K562 (cell line): ENCODE results near the gene UBE2QL1. TPM values are rescaled to one million over a fixed set of nuclear protein-coding genes. Genes with fewer than 3 reads are reported as not detected.
"Not testable (repeated sequence)": the region's sequence is repeated elsewhere in the genome, so short reads cannot be mapped to it uniquely, and the experiment has no call there.

ENCODE experiments used
- ATAC-seq: fragments of 200-7000 bp; cut with Tn5 transposase; 3 replicates; pipeline ENCODE4 v1.9.1; 2020; ENCODE audit warnings: moderate library complexity
- BruUV-seq: library from RNA; stranded (reverse); fragments of 400-500 nt; replicated peaks from 2 replicates; lab custom pipeline; 2021; lab: Mats Ljungman, UMichigan
- CTCF ChIA-PET: fragments of 300-600 bp; formaldehyde crosslinking; extraction: SDS; loops from one replicate; lab custom pipeline; 2021; ENCODE audit warnings: low intra/inter-chr PET ratio; lab: Yijun Ruan, JAX
- POLR2A ChIA-PET: fragments of 300-600, 350-650 bp; sonication (Branson Sonifier 250); formaldehyde crosslinking; extraction: SDS; loops from one replicate; lab custom pipeline; 2021; ENCODE audit warnings: antibody characterized with exemption, inconsistent platforms; lab: Yijun Ruan, JAX
- DNase-seq, 4 experiments: peaks; one replicate each; pipeline versions ENCODE4 v3.0.0 to v3.0.0-alpha.2; 2011 to 2018; ENCODE audit warnings: low spot score in 3 of 4, mixed read lengths in 3 of 4; ENCODE audit errors: extremely low read depth in 1 of 4
- FAIRE-seq: peaks from 2 replicates; lab custom pipeline; 2011; peaks lifted over from hg19 to GRCh38; lab: Jason Lieb, UNC
- H2AFZ ChIP-seq: 2 replicates; pipeline ENCODE4 v1.6.0; 2011; ENCODE audit warnings: low read depth, low read length, control low read depth, inconsistent platforms
- H3K27ac ChIP-seq: fragments of 200-600 bp; 3 replicates; pipeline ENCODE4 v1.8.0; 2011; ENCODE audit warnings: low read depth, mild to moderate bottlenecking, control low read depth, inconsistent platforms, low read length, moderate library complexity, mixed read lengths; ENCODE audit errors: extremely low read depth
- H3K27me3 ChIP-seq, 2 experiments: fragments of 300-600 bp in 1 of 2; 2 replicates in 1 of 2; 3 replicates in 1 of 2; pipeline versions ENCODE4 v1.6.0 to v1.8.0; 2011; ENCODE audit warnings: inconsistent platforms in 2 of 2, low read length in 2 of 2, mild to moderate bottlenecking in 1 of 2, mixed read lengths in 1 of 2, moderate library complexity in 1 of 2; ENCODE audit not compliant: control insufficient read depth in 2 of 2, insufficient read depth in 2 of 2
- H3K36me3 ChIP-seq: fragments of 300-600 bp; 3 replicates; pipeline ENCODE4 v1.8.0; 2011; ENCODE audit warnings: mild to moderate bottlenecking, low read length, inconsistent platforms; ENCODE audit not compliant: control insufficient read depth, insufficient read depth
- H3K4me1 ChIP-seq, 2 experiments: fragments of 200-600 bp in 1 of 2; replicated peaks in 1 of 2; 2 replicates in 1 of 2; 3 replicates in 1 of 2; pipeline versions ENCODE4 v1.5.1 to v1.8.0; 2011; ENCODE audit warnings: inconsistent platforms in 2 of 2, low read length in 2 of 2, mild to moderate bottlenecking in 1 of 2, mixed read lengths in 1 of 2, moderate library complexity in 1 of 2; ENCODE audit not compliant: control insufficient read depth in 2 of 2, insufficient read depth in 2 of 2
- H3K4me2 ChIP-seq: 2 replicates; pipeline ENCODE4 v1.6.1; 2011; ENCODE audit warnings: low read length, control low read depth, inconsistent platforms, mixed read lengths; ENCODE audit not compliant: insufficient read depth
- H3K4me3 ChIP-seq: fragments of 200-600 bp; sonication (generic), shearing (Covaris generic); 2 replicates; pipeline ENCODE4 v1.5.1; 2016; ENCODE audit warnings: control low read depth, inconsistent platforms
- H3K79me2 ChIP-seq: fragments of 200-600 bp; 3 replicates; pipeline ENCODE4 v1.8.0; 2011; ENCODE audit warnings: low read length, inconsistent platforms; ENCODE audit not compliant: control insufficient read depth, insufficient read depth
- H3K9ac ChIP-seq, 2 experiments: 2 replicates each; pipeline versions ENCODE4 v1.6.0 to v1.6.1; 2011; ENCODE audit warnings: low read depth in 2 of 2, low read length in 2 of 2, control low read depth in 1 of 2, inconsistent platforms in 1 of 2, mild to moderate bottlenecking in 1 of 2, mixed read lengths in 1 of 2; ENCODE audit not compliant: insufficient read depth in 1 of 2
- H3K9me1 ChIP-seq: one replicate; pipeline ENCODE4 v1.6.0; 2011; ENCODE audit warnings: inconsistent platforms, mild to moderate bottlenecking, low read length, moderate library complexity; ENCODE audit not compliant: control insufficient read depth, insufficient read depth
- H3K9me3 ChIP-seq: replicated peaks from 2 replicates; pipeline ENCODE4 v1.5.1; 2011; ENCODE audit warnings: low read depth, low read length, inconsistent platforms; ENCODE audit not compliant: control insufficient read depth, insufficient read depth
- H4K20me1 ChIP-seq: replicated peaks from 2 replicates; pipeline ENCODE4 v1.6.1; 2011; ENCODE audit warnings: low read length, inconsistent platforms, mixed read lengths; ENCODE audit not compliant: control insufficient read depth, insufficient read depth
- ARID1B ChIP-seq: fragments of 450-650 bp; IDR thresholded peaks from 2 replicates; pipeline ENCODE4 v1.6.1; 2016; ENCODE audit warnings: antibody characterized with exemption, mild to moderate bottlenecking, inconsistent platforms
- CBFA2T2 ChIP-seq: fragments of 450-650 bp; conservative IDR thresholded peaks from 2 replicates; pipeline ENCODE4 v1.6.1; 2017; ENCODE audit warnings: mild to moderate bottlenecking
- CBFA2T3 ChIP-seq: fragments of 450-650 bp; IDR thresholded peaks from 2 replicates; pipeline ENCODE4 v1.6.1; 2017
- HDAC6 ChIP-seq: IDR thresholded peaks from 2 replicates; pipeline ENCODE4 v1.6.1; 2012; ENCODE audit warnings: low read depth, mild to moderate bottlenecking, control low read depth, inconsistent platforms, low read length, moderate library complexity
- NCOR1 ChIP-seq: fragments of 450-650 bp; IDR thresholded peaks from 2 replicates; pipeline ENCODE4 v1.6.1; 2016; ENCODE audit warnings: mild to moderate bottlenecking, moderate library complexity
- RFX1 ChIP-seq: fragments of 450-650 bp; IDR thresholded peaks from 2 replicates; pipeline ENCODE4 v1.6.1; 2016; ENCODE audit warnings: mild to moderate bottlenecking, moderate library complexity
- TAL1 ChIP-seq: fragments of 450-650 bp; IDR thresholded peaks from 2 replicates; pipeline ENCODE4 v1.6.1; 2016; ENCODE audit warnings: mild to moderate bottlenecking
- TEAD4 ChIP-seq, 2 experiments: sonication (generic) in 1 of 2; formaldehyde crosslinking in 1 of 2; IDR thresholded peaks; 2 replicates each; pipeline versions ENCODE4 v1.6.1 to v1.8.0; 2012 to 2022; ENCODE audit warnings: borderline replicate concordance in 1 of 2, inconsistent platforms in 1 of 2, low read length in 1 of 2, mild to moderate bottlenecking in 1 of 2, missing genetic modification reagents in 1 of 2
- U2AF2 ChIP-seq: fragments of 200-400 bp; formaldehyde crosslinking; optimal IDR thresholded peaks from 2 replicates; pipeline ENCODE3; 2017; ENCODE audit warnings: low read depth, mild to moderate bottlenecking, low read length
- XRCC5 ChIP-seq: fragments of 200-400 bp; formaldehyde crosslinking; IDR thresholded peaks from 2 replicates; pipeline ENCODE4 v1.6.1; 2017; ENCODE audit warnings: low read depth, mild to moderate bottlenecking, low read length
- WGBS: fragments of 100-300 bp; shearing (Covaris generic); methylation state at CpG from one replicate; pipeline ENCODE4 v1.1.6; 2016; ENCODE audit warnings: low coverage, mixed read lengths; ENCODE audit not compliant: insufficient coverage; ENCODE audit errors: missing lambda C conversion rate; 5-methylcytosine and 5-hydroxymethylcytosine counted together
- in situ Hi-C: fragments of 300-500 bp; cut with MboI; formaldehyde crosslinking; loops from 4 replicates; pipeline ENCODE4 v1.15.0; 2018; ENCODE audit warnings: inconsistent platforms, mixed read lengths
- intact Hi-C: fragments of 100-400 bp; cut with micrococcal nuclease; formaldehyde crosslinking; loops from 2 replicates; pipeline ENCODE4 v1.14.2; 2022
- polyA plus RNA-seq, 8 experiments: library from polyadenylated mRNA; depleted of rRNA in 4 of 8; stranded (reverse) in 5 of 8; unstranded in 3 of 8; fragments of >200 nt; fragmentation: Nextera tagmentation in 2 of 8; fragmentation: Illumina TruSeq in 1 of 8; extraction: Ambion mirVana in 2 of 8; extraction: Trizol in 1 of 8; gene quantifications; 2 replicates each; pipeline versions ENCODE4 v1.2.1 to v1.2.3, GENCODE V29; 2011 to 2014; ENCODE audit warnings: inconsistent platforms in 1 of 8, missing spikeins in 1 of 8
- total RNA-seq, 7 experiments: library from RNA; depleted of rRNA in 6 of 7; stranded (reverse); fragments of >200 nt in 6 of 7; fragmentation: Illumina TruSeq in 2 of 7; extraction: Trizol in 2 of 7; gene quantifications; 2 replicates each; pipeline versions ENCODE4 v1.2.1 to v1.2.3, GENCODE V29; 2011 to 2021; ENCODE audit warnings: low replicate concordance in 1 of 7
- TF ChIP-seq, protein P1 (sequence below), 3 experiments: IDR thresholded peaks in 2 of 3; conservative IDR thresholded peaks in 1 of 3; 2 replicates each; pipeline ENCODE4 v1.5.1; 2011 to 2012; ENCODE audit warnings: low read length in 3 of 3, mild to moderate bottlenecking in 3 of 3, control low read depth in 2 of 3, improper control_type of control experiment in 1 of 3, inconsistent platforms in 1 of 3, low read depth in 1 of 3, mixed read lengths in 1 of 3, moderate library complexity in 1 of 3; ENCODE audit not compliant: insufficient read depth in 2 of 3

The UBE2QL1 gene
- total and polyA plus RNA-seq, 9 of the 15 experiments (the other 6 are each of a cell fraction or from before 2014, with no cell fraction given) = not detected

DNA sequence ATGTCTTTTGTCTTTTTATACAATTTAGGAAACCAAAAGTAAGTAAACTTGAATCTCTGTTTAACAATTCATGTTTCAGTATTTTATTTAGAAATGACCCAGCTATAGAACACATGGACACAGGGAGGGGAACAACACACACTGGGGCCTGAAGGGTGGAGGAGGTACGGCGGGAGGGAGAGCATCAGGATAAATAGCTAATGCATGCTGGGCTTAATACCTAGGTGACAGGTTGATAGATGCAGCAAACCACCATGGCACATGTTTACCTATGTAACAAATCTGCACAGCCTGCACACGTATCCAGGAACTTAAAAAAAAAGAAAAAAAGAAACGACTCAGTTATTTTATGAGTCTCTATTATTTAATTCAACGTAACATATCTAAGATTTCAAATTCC lies 67.2 kb downstream of the UBE2QL1 start:
- H4K20me1 ChIP-seq, FAIRE-seq, H3K4me2 ChIP-seq, in situ Hi-C loops, POLR2A ChIA-PET, H3K4me3 ChIP-seq, DNase-seq, CTCF ChIA-PET, H3K79me2 ChIP-seq, H3K27ac ChIP-seq, BruUV-seq, H3K9ac ChIP-seq, ATAC-seq, intact Hi-C loops, H3K9me1 ChIP-seq, H3K4me1 ChIP-seq, H3K9me3 ChIP-seq, H2AFZ ChIP-seq, H3K36me3 ChIP-seq: not testable (repeated sequence)
- H3K27me3 ChIP-seq = peaks cover 8 to 15% of the 10 kb centered on the region in 2 experiments; a peak in 4 of 5 replicates
- WGBS = 17% methylated on average over 5 of the region's 5 CpGs

- no TSS peak for BruUV-seq
- H3K9ac ChIP-seq = no peak overlapping the region
- H3K36me3 ChIP-seq = no peaks in the 10 kb centered on the region
- H3K4me2 ChIP-seq = peak overlapping the region; percentile 20; the same call in 1 of the 2 replicates
- H3K79me2 ChIP-seq = no peaks in the 10 kb centered on the region
- ChIA-PET POLR2A (interaction anchor here (0.6 kb wide), 1 partner anchor 214 kb away, joined by 3 read pairs; no protein-coding TSS in a partner anchor), CTCF (no interaction called here)
- intact Hi-C loops (no loop called here), in situ Hi-C loops (no loop called here)
- peaks cover 13 to 24% of the 10 kb centered on the region in 2 experiments; a peak in 3 of 5 replicates for H3K27me3 ChIP-seq
- no peak overlapping the region for H2AFZ ChIP-seq
- TF ChIP-seq, protein P1, sequence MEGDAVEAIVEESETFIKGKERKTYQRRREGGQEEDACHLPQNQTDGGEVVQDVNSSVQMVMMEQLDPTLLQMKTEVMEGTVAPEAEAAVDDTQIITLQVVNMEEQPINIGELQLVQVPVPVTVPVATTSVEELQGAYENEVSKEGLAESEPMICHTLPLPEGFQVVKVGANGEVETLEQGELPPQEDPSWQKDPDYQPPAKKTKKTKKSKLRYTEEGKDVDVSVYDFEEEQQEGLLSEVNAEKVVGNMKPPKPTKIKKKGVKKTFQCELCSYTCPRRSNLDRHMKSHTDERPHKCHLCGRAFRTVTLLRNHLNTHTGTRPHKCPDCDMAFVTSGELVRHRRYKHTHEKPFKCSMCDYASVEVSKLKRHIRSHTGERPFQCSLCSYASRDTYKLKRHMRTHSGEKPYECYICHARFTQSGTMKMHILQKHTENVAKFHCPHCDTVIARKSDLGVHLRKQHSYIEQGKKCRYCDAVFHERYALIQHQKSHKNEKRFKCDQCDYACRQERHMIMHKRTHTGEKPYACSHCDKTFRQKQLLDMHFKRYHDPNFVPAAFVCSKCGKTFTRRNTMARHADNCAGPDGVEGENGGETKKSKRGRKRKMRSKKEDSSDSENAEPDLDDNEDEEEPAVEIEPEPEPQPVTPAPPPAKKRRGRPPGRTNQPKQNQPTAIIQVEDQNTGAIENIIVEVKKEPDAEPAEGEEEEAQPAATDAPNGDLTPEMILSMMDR (IDR thresholded peaks at IDR 0.05 in 2 of 3, conservative IDR thresholded peaks at IDR 0.05 in 1 of 3; ENCODE audit: insufficient read depth in 2 of 3, low read depth in 1 of 3, low read length in 3 of 3) = no peak
- peak; percentile 45; the same call in 1 of the 2 replicates for TF ChIP-seq TEAD4 (IDR thresholded peaks at IDR 0.05; ENCODE audit: low read length)
- TF ChIP-seq TEAD4 (CRISPR knock-in tag; IDR thresholded peaks at IDR 0.05; ENCODE audit: borderline replicate concordance) = no peak
- no peak for TF ChIP-seq U2AF2
- peak; percentile 69 for TF ChIP-seq CBFA2T3
- 0 out of 2 replicates have a peak, but pooled peaks have one; percentile 6 for TF ChIP-seq NCOR1
- TF ChIP-seq HDAC6 = no peak
- peak; percentile 72 for TF ChIP-seq ARID1B
- no peak for TF ChIP-seq RFX1
- peak; percentile 30 for TF ChIP-seq CBFA2T2
- TF ChIP-seq TAL1 = peak; percentile 51
- no peak for TF ChIP-seq XRCC5
- FAIRE-seq = no peak
- H3K4me3 ChIP-seq = no peak overlapping the region
- peaks cover 5% of the 10 kb centered on the region; the same call in 1 of the 2 replicates for H4K20me1 ChIP-seq
- peak; percentile 44 for ATAC-seq
- H3K9me3 ChIP-seq = no peaks in the 10 kb centered on the region
- H3K9me1 ChIP-seq = no peaks in the 10 kb centered on the region
- WGBS = under 1% methylated on average over 4 of the region's 4 CpGs
- peaks cover 0 to 6% of the 10 kb centered on the region in 2 experiments; a peak in 1 of 5 replicates for H3K4me1 ChIP-seq
- DNase-seq = peak in 2 of 4 experiments; percentile 29 to 35
- no peak overlapping the region for H3K27ac ChIP-seq
Measured at GRCh38 chr5:6516823-6517222, 68.2 kb downstream of the UBE2QL1 start.
